Neural progenitor cell (in vitro differentiated cells): ENCODE data around the gene PRSS38.
A peak's percentile ranks its signal among the peaks of the same experiment; 100 is the strongest.

Experiments used
- EZH2 ChIP-seq: fragments of 200-600 bp; sonication (generic); IDR thresholded peaks from 2 replicates; pipeline ENCODE4 v1.6.1; 2017; ENCODE audit warnings: antibody characterized with exemption, mild to moderate bottlenecking, moderate library complexity
- EZH2phosphoT487 ChIP-seq: fragments of 200-600 bp; sonication (generic); IDR thresholded peaks from 2 replicates; pipeline ENCODE4 v1.6.1; 2017; ENCODE audit warnings: antibody characterized with exemption
- TF ChIP-seq, protein P1 (sequence below): fragments of 200-600 bp; sonication (generic); IDR thresholded peaks from 2 replicates; pipeline ENCODE4 v1.5.1; 2017; ENCODE audit warnings: antibody characterized with exemption, mild to moderate bottlenecking

DNA sequence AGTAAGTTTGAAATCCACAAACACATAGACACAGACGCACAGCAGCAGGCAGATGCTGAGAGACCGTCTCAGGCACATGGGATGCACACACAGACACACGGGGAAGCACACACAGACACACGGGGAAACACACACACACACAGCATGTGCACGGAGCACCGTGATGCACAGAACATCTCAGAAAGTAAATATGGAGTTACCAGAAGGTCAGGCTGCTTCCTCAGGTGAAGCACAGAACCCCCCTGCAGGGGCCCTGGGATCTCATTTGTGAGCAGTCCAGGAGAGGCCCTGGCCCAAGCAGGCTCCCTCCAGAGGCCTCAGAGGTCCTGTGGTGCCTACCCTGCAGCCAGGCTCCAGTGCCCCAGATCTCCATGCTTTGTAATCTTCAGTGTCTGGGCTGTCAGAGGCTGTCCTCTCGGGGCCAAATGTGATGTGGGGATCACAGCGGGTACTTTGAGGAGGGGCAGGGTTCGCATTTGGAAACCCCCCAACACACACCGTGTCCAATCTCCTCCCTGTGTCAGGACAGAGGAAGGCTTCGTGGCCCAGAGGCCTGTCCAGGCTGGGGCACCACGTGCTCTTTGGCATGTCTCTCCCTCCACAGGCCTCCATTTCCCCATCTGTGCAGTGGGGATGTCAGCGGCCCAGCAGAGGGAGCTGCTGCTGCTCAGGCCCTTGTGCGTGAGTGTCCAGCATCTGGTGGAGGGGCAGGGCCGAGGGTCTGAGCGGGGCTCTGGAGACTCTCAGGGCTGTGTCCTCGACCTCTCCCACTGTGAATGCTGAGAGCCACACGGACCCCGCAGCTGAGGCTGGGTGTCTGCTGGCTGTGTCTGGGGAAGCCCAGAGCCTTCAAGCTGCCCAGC is 23.0 kb upstream of the PRSS38 start:
- TF ChIP-seq, protein P1, sequence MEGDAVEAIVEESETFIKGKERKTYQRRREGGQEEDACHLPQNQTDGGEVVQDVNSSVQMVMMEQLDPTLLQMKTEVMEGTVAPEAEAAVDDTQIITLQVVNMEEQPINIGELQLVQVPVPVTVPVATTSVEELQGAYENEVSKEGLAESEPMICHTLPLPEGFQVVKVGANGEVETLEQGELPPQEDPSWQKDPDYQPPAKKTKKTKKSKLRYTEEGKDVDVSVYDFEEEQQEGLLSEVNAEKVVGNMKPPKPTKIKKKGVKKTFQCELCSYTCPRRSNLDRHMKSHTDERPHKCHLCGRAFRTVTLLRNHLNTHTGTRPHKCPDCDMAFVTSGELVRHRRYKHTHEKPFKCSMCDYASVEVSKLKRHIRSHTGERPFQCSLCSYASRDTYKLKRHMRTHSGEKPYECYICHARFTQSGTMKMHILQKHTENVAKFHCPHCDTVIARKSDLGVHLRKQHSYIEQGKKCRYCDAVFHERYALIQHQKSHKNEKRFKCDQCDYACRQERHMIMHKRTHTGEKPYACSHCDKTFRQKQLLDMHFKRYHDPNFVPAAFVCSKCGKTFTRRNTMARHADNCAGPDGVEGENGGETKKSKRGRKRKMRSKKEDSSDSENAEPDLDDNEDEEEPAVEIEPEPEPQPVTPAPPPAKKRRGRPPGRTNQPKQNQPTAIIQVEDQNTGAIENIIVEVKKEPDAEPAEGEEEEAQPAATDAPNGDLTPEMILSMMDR = peak; percentile 41
- TF ChIP-seq EZH2phosphoT487 (no peak), EZH2 (no peak)
